Limb (tissue), 2 donors: ENCODE data around the gene RNU1-2.
"Not testable (repeated sequence)": the region's sequence is repeated elsewhere in the genome, so short reads cannot be mapped to it uniquely, and the experiment has no call there.

ENCODE experiments used
- DNase-seq, 2 donors: peaks; one replicate each; pipeline ENCODE4 v3.0.0-alpha.2; 2016; ENCODE audit errors: extremely low spot score in 2 of 2

The RNU1-2 gene

DNA sequence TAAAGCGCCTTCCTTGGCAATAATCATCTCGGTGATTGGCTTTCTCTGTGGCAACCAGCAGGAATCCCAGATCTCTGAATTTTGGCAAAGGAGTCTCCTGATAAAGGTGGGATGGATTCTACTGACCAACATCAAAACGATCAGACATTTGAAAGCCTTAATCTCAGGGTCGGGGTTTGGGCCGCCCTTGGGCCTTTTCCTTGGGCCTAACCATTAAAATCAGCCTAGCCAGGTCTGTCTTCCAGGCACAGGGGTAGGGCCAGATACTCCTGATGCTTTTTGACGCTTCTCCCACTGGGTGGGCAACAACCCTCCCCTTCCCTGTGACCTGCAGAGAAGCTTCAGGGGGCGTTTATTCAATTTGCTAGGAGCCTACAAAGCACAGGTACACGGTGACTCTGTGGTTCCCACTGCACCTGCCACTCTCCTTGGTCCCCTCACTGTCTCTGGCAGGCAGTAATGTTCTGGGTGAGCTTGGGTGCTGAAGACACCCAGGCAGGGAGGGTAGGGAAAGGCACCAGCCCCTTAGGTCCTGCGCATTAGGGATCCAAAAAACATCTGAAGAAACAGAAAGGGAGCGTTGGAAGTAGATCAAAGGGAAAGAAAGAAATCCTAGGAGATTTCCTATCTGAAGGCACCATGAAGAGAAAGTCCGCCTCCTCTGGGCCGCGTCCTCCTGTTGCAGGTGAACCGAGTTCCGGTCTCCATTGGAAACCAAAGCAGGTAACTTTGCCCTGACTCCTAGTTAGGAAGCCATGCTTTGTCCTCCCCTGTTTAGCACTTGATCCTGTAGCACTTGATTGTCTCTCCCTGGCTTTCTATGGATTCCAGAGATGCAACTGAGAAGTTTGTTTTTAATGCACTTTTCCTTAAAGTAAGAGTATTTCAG lies 12.3 kb downstream of the RNU1-2 start:
- DNase-seq: no peak

DNA sequence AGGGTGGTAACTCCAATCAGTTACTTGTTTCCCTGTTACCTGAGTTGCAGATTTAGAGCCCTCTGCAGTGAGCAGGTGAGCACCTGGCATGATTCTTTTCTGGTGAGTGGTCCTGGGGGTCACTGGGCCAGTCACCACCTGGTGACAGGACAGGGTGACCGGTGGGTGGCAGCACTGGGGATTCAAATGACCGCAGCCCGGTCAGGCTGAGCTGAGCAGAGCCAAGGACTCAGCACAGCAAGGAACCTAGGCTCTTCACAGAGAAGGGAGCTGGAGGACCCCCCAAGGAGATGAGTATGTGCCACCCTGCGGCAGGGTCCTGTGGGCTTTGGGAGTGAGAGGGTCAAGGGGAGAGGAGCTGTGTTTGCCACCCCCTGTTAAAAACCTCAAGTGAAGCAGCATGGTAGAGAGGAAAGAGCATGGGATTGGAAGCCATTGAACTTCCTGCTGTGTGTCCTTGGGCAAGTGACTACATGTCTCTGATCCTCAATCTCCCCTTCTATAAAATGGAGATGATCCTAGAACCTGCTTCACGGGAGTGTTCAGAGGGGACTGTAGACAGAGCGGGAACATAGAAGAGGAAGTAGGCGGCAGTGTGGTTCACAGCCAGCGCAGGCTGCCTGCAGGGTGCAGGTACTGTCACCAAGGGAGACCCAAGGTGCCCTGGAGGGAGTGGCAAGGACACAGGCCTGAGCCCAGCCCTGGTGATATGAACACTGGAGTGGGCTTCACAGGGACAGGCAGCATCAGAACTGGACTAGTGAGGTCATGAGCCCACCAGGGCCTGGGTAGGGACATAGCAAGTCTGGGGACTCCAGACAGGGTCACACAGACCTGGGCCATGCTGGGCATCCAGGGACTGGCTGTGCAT lies 16.3 kb downstream of the RNU1-2 start:
- DNase-seq: not testable (repeated sequence)

DNA sequence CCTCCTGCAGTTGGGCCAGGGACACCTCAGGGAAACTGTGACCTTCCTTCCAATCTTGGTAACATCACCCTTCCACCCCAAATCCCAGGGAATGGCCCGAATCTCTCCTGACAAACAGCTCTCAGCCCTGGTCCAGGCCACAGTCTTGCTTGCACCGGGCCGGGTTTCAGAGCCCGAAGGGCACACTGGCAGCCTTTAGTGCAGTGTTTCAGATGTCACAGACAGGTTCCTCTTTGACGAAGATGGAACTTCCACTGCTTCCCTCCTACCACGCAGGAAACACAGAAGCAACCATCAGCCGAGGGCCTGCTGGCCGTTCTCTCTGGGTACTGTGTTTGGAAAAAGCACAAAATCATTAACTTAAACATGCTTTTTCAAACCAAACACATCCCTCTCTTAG lies 17.0 kb downstream of the RNU1-2 start:
- not testable (repeated sequence) for DNase-seq

DNA sequence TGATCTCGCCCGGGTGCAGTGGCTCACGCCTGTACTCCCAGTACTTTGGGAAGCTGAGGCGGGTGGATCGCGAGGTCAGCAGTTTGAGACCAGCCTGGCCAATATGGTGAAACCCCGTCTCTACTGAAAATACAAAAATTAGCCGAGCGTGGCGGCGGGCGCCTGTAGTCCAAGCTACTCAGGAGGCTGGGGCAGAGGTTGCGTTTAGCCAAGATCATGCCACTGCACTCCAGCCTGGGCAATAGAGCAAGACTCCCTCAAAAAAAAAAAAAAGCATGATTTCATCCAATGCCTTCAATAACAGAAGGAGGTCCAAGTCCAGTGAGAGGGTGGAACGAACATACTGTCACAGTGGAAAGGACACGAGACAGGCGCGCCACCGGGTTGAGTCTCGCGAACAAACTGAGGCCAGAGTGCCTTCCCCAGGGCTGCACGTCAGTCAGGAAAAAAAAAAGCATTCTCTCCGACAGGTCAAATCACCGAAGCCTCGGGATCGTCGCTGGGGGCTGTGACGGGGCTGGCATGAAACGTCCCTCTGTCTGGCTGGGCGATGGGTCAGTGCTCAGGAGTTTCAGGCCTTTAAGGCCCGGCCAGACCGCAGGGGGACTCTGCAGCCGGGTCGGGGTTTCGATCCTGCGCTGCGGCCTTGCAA lies 17.5 kb downstream of the RNU1-2 start:
- no peak for DNase-seq

DNA sequence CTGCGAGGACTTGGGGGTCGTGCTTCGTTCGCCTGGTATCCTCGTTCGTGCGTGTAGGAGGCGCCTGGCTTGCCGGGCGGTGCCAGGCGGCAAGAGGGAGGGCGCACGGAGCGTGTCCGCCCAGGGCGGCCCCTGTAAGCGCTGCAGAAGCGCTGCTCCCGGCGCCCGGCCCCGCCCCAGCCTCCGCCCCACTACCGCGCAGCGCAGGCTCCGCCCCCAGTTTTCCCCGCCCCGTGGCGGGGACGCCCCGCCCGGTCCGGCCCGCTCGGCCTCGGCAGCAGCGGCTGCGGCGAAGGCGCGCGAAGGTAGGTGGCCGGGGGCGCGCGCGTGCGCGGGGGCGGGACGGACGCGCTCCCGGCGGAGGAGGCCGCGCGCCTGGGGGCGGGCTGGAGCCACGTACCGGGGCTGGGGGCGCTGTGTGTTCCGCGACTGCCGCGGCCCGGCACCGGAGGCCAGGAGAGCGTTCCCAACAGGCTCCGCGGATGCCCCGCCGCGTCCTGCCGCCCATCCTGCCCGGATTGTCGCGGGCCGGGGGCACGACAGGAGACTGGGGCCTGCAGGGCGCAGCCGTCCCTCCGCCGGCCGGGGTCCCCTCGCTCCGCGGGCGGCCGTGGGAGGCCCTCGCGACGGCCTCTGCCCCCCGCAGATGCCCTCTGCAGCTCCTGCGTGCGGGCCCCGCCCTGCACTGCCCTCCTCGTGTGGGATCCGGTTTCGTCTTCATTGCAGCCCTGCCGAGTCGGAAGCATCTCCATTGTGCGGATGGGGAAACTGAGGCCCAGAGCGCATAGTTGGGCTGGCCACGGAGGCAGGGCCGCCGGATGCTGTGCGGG lies 18.3 kb downstream of the RNU1-2 start:
- DNase-seq: peak; percentile 97 to 100

DNA sequence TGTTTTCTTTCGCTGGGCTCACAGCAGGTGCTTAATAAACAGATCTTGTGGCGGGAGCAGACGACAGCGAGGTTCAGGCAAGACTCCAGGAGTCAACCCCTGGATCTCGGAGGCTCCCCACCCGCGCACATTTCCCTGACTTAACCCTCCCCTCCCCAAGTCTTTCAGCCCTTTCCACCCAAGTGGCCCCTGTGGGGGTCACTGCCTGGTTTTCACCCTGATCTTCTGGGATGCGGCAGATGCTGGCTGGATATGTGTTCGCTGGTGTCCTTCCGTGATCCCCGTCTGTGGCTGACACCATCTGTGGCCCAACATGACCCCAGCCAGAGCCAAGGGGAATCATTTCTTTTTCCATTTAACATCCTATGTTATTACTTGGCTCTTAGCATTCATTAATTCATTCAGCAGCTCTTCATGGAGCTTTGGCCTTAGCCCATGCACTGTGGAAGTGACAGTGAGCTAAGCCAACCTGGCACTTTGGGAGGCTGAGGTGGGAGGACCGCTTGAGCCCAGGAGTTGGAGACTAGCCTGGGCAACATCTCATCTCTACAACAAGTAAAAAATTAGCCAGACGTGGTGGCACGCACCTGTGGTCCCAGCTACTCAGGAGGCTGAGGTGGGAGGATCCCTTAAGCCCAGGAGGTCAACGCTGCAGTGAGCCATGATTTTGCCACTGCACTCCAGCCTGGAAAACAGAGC lies 19.3 kb downstream of the RNU1-2 start:
- peak in 1 of 2 donors; percentile 47 for DNase-seq

DNA sequence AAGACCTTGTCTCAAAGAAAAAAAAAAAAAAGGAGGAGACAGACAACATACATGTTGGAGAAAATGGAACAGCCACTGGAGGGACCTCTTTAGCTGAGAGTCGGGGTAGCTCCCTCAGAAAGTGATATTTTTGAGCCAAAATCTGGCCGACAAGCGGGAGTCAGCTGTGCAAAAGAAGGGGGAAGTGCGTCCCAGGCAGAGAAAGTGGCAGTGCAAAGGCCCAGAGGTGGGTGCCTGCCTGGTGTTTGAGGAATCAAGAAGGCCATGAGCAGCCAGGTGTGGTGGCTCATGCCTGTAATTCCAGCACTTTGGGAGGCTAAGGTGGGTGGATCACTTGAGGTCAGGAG lies 19.8 kb downstream of the RNU1-2 start:
- no peak for DNase-seq

DNA sequence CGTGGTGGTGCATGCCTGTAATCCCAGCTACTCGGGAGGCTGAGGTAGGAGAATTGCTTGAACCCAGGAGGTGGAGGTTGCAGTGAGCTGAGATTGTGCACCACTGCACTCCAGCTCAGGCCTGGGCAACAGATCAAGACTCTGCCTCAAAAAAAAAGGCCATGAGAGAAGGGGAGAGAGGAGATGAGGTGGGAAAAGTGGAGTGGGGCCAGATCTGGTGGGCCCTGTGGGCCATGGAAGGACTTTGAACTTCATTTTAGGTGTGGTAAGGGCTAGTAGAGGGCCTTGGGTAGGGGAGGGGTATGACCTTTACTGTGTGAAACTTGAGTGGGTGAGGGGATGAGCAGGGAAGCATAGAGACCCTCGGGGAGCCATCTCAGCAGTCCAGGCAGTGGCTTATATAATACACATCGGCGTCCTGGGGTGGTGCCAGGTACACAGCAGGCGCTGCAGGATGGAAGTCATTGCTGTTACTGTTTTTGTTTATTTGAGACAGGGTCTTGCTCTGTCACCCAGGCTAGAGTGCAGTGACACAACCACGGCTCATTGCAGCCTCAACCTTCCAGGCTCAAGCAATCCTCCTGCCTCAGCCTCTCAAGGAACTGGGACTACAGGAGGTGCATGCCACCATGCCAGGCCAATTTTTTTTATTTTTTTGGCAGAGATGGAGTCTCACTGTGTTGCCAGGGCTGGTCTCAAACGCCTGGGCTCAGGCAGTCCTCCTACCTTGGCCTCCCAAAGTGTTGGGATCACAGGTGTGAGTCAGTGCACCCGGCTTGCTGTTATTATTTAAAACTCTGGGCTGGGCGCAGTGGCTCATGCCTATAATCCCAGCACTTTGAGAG lies 20.5 kb downstream of the RNU1-2 start:
- not testable (repeated sequence) for DNase-seq

DNA sequence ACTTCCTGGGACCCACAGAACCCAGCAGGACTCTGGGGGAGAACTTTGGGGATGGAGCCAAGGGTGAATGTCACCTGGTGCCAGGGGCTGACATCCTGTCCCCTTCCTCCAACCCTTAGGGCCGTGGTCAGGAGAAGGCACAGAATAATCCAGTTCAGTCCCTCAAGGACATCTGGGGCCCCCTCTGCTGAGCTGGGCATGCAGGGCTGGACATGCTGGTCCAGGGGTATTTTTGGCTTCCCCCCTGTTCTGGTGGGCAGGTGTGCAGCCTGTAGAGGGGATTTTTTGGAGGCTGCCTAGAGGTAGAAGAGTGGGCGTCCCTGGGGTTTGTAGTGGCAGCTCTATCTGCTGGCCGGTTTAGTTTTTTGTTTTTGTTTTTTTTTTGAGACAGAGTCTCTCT lies 22.6 kb downstream of the RNU1-2 start:
- DNase-seq: no peak

DNA sequence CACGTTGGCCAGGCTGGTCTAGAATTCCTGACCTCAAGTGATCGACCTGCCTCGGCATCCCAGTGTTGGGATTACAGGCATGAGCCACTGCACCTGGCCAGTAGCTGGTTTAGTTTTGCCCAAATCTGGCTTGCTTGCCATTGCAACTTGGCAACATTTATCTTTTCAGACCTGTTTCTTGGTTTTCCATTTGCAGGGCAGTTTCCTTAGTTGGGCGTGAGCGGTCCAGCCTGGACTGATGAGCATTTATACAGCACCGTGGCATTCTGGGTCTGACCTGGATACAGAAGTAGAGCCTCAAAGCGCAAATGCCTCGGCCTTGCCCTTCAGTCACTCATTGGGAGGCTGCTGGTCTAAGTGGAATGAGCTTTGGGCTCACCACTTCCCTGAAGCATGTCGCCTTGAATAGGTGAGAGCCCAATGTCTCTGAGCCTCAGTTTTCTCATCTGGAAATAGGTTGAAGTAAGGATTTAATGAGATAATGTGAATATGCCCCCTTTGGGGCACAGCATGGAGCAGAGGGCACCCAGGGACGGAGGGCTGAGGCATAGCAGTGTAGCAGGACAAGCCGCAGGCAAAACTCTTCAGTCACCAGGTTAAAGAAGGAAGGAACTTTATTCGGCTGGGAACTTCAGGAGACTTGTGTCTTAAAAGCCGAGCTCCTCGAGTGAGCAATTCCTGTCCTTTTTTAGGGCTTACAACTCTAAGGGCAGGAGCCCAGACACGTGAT lies 23.3 kb downstream of the RNU1-2 start:
- not testable (repeated sequence) for DNase-seq

DNA sequence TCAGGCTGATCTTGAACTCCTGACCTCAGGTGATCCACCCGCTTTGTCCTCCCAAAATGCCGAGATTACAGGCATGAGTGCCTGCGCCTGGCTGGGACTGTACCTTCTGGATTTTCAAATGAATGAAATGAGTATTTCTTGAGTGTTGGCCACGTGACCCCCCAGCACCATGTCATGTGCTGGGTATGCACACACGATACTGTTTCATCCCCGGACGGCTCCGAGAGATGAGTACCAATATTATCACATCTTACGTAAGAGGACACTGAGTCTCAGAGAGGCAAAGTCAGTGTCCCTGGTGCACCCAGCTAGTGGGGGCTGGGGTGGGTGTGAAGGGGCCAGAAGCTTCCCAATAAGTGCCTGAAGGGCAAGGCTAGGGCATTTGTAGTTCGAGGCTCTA lies 25.2 kb downstream of the RNU1-2 start:
- DNase-seq: no peak

DNA sequence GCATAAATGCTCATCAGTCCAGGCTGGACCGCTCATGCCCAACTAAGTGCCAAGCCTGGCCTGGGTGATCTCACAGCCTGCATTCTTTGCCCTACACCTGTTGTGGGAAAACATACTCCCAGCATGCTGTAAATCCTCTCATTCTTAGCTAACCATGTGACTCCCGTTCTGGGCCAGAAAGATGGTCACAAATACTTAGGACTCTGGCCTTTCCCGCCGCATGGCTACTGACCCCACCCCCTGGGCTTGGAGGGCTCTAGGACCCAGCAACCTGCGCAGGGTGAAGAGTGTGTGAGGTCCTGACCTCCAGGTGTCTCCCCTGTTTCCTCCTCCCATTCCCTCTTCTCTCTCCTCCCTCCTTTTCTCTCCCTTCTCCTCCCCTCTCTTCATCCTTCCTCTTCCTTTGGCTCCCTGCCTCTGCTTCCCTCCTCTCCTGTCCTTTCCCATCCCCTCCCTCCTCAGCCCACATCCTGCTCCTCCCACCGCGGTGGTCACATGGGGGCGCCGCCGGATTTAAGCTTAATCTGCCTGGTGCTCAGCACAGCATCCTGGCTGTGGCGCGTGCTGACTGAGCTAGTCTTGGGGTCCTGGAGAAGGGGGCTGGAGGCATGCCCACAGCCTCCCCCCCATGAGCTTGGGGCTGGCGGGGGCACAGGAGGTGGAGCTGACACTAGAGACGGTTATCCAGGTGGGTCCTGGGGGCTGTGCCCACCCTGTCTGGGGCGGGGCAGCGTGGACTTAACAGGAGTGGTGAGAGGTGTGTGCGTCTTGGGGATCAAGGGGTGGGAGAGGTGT lies 25.8 kb downstream of the RNU1-2 start, which contains the start of gene CROCC:
CROCC (plus strand) TSS at position 541 of the 795 bp plus-strand sequence; CDS start at position 629, 88 bp downstream.
- DNase-seq: peak; percentile 63 to 84

DNA sequence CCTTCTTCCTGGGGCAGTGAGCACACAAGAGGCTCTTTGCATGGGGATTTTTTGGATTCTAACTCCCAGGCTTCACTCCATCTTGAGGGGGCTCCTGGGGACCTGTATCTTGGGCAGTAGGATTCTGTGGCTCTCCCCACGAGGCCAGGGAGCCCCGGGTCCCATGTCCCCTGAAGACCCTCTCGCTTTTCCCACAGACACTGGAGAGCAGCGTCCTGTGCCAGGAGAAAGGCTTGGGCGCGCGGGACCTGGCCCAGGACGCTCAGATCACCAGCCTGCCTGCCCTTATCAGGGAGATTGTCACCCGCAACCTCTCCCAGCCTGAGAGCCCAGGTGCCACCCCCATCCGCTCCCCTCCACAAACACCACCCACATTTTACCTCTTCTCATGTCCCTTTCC lies 26.7 kb downstream of the RNU1-2 start:
- no peak for DNase-seq

DNA sequence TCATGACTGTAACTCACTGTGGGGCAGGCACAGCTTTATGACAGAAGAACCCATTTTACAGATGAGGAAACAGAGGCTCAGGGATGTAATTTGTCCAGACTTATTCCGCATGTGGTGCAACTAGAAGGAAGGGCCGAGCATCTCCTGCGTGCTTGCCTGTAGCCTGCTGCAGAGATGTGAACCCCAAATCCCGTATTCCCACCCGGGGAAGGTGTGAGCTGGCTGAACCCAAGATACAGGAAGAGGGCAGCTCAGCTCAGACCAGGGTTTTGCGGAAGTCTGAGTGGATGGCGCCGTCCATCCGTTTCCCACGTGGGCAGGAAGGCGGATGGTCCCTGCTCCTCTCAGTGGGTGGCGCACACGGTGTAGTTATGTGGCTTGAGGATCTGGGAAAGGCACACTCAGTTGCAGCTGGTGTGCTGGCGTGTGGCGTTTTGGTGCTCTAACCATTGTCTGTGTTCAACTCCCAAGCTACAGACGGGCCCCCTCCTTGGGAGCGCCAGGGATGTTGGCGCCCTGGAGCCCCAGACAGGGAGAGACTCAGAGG lies 27.2 kb downstream of the RNU1-2 start:
- DNase-seq: no peak

DNA sequence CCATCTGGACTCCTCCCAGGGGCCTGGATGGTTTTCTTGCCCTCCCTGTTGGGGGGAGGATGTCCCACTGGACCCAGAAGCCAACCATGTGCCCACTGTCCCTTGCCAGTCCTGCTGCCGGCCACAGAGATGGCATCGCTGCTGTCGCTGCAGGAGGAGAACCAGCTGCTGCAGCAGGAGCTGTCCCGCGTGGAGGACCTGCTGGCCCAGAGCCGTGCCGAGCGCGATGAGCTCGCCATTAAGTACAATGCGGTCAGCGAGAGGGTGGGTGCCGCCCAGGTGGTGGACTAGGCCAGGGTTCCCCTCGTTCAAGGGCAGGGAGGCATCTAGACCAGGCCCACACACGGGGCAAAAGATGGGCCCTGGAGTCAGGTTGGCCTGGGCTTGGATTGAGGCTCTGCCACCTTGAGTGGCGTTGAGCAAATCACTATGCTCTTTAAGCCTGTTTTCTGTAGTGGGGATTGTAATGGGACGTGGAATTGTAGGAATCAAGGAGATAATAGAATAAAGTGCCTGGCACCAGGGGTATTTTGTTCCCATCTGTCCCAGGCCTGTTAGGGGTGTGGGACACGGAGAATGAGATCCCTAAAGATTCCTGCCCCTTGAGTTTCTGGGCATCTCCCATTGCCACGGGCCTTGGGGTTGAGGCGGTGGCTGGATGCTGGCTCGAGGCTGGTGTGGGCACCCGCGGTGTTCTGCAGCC lies 28.6 kb downstream of the RNU1-2 start:
- DNase-seq: no peak

DNA sequence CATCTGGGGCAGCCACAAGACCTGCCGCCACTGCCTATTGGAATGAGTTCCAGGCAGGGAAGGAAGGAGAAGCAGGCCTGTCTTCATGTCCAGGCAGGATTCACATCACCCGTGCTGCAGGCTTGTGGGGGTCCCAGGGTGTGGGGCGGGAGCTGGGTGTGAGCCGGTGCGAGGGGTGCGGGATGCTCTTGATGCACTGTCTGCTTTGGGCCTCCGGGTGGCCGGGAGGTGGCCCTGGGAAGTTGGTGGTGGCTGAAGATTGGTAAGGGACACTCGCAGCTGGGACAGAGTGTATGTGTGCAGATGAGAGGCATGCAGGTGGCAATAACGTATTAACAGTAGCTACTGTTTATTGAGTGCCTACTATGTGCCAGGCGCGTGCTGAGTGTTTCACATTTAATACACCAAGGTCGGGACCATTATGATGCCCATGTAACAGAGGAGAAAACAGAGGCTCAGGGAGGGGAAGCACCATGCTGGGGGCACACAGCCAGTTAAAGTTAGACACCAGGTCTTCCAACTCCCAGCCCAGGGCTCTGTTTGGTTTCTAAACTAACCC lies 29.2 kb downstream of the RNU1-2 start:
- DNase-seq: no peak
